MV-4-11 (cell line): ENCODE results near the gene ACY1.

Source experiments
- DNase-seq: peaks from one replicate; lab custom pipeline; 2025; lab: John Stamatoyannopoulos, UW

ACY1 gene

GRCh38 chr3:51982838-51983577 lies at the start of gene ACY1:
Gene ACY1, plus strand, starts transcription at chr3:51983535. Its CDS starts 530 bp downstream, at chr3:51984065.
- DNase-seq: peak; percentile 82

DNA sequence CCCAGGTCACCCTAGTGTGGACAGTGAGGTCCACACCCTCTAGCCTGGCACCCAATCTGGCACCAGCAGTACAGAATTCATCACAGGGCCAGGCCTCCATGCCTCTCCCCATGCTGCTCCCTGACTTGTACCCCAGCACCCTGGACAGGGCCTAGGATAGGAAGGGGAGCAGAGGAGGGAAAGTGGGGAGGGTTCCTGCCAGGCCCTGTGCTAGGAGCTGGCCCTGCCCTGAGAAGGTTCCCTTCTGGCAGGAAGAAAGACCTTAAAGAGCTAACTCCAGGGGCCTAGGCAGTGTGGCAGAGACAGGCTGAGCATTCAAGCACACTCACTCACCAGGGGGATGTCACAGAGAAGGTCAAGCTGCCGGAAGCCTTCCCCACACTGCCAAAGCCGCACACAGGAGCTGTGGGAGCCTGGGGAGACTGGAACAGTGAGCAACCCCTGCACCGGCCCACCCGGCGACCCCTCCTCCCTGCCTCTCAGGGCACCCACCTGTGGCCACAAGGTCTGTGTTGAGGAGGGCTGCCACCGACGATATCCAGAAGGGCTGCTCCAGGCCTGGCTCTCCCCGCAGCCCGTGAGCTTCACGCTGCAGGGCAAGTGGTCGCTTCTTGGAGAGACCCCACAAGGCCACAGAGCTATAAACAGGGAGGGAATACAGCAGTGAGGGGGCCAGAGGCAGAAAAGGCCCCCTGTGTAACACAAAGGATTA lies 49.0 kb upstream of the ACY1 start:
- DNase-seq: no peak

DNA sequence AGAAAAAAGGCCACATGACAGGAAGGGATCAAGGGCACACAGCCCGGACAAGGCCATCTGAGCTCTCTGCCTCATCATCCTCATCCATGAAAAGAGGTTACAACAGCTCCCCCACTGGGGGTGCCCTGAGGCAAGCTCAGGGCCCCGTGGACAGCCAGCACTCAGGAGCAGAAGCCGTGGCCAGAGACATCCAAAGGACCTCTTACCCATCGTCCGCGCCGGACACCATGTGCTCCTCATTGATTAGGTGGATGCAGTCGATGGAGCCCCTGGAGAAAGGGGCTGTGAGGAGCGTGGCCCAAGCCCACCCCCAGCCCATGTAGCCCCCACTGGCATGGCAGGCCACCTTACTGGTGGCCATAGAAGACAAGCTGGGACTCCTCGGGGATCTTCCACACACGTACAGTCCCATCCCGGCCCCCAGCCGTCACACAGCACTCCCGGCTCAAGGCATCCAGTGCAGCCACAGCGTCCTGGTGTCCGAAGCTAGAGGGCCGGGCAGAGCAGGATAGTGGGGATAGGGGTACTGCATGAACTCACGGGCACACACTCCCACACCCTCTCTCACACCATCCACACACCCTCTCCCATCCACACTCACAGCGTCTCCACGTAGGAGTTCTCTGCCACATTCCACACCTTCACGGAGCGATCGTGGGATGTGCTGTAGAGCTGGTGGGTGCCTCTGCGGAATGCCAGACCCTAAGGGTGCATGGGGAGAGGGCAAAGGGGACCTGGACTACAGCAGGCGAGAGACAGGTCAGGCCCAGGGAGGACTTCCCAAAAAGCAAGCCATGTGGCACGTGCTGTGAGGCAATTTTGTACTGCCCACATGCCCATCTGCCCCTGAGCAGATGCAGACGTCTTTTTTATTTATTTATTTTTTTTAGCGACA lies 48.1 kb upstream of the ACY1 start:
- DNase-seq: no peak

DNA sequence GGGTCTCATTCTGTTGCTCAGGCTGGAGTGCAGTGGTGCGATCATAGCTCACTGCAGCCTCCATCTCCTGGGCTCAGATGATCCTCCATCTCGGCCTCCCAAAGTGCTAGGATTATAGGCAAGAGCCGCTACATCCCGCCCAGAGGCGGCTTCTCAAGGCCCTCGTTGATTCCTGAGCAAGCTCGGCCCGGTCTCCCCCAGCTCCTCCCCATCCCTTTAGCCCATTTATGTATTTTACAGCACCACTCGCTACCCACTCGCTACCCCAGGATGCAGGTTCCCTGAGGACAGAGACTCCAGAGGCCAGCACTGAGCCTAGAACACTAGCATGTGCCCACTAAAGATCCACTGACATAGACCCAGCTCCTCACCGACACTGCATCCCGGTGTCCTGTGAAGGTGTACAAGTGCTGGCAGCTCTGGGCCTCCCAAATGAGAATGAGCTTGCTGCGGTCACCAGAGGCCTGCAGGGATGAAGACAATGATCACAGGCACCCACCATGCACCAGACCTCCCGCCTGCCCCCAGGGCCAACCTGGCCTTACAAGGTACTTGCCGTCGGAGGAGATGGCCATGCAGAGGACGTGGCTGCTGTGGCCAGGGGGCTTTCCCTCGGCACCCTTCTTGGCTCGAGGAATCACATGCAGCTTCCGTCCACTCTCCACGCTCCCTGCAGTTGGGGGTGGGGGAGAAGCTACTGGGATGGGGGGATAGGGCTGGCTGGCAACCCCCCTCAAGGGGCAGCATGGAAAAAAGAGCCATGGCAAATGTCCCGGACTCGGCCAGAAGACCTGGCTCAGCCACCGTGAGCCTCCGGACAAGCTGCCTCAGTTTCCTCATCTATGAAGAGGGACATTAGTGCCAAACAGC lies 47.2 kb upstream of the ACY1 start:
- no peak for DNase-seq

- no peak for DNase-seq
These were observed 46.3 kb upstream of the ACY1 start for GRCh38 chr3:51937014-51937413.

GRCh38 chr3:51937611-51938450 lies 45.5 kb upstream of the ACY1 start:
- no peak for DNase-seq

DNA sequence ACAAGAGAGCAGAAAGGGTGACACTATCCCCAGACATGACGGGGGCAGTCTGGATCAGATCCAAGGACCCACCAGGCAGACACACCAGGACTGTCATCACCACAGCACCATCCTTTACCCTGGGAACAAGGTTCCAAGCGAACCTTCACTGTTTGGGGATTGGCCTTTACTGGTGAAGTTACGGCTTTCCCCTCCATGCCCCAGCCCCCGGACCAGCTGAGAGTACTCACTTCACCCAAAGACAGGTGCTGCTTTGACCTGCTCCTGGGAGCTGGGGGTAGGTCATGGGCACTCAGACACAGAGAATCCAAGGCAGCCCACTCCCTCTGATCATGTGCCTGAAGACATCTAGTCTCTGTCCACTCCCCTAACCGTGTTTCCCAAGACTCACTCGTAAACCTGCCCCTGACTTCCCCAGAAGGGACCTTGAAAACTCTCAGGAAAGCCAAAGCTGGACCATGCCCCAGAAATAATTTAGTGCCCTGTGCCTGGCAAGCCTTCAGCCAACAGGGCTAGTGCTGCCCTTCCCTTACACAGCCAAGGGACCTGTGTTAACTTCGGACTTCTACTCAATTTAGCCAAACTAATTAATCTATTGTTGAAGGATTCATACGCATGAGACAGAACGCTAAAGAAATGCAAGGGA lies 44.4 kb upstream of the ACY1 start:
- no peak for DNase-seq

DNA sequence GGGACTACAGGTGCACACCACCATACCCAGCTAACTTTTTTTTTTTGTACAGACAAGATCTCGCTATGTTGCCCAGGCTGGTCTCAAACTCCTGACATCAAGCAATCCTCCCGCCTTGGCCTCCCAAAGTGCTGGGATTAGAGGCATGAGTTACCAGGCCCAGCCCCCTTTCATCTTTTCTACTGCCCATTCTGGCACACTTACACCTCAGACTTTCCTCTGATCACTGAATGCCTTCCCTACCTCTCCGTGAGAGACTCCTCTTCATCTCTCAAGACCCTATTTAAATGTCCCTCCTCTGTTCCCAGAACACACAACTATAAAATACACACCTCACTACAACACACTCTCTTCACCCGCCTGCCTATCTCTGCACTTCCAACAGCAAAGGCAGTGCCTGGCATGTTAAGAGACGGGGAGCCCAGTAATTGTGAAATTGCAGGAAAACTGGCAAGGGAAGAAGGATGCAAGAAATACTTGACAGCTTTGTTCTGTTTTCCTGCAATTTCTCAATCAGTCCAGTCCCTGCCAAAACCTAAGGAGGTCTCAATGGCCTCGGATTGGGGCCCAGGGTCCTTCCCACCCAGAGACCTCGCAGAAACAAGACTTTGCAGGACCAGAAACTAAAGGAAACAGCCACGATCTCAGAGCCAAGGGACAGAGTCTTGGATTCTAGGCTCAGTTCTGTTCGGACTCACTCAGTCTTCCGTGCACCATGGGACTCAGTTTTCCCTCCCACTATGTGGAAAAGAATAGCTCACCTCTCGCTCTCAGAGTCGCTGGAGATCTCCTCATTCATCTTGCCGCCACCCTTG lies 42.5 kb upstream of the ACY1 start:
- no peak for DNase-seq

- no peak for DNase-seq
These were observed 41.9 kb upstream of the ACY1 start for GRCh38 chr3:51941463-51941797.

DNA sequence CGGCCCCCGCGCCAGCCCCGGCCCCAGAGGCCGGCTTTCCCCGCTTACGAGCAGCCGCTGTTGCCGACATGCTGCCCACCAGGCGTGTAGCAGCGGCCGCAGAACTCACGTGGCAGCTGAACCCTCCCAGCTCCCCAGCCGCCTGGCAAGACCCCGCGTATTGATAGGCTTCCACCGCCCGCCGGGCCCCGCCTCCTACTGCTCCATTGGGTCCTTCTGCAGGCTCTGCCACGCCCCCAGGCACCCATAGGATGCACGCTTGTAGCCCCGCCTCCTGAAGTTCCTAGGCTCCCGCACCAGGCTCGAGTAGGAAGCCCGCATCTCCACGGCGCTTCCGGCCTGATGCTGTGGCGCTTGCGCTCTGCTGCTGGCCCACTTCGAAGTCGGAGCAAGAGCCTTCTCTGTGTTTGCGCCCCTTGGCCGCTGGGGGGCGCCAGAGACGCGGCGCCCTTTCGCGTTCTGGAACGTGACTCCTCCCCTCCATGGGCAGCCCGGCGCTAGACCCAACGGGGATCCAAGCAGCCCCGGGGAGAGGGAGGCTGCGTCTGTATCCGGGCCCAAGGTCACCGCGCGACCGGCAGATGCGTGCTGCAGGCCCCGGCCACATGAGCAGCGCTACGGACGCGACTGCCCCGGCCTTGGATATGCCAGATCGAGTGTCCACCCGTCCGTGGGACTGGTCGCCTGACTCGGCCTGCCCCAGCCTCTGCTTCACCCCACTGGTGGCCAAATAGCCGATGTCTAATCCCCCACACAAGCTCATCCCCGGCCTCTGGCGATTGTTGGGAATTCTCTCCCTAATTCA lies 41.3 kb upstream of the ACY1 start, which contains the start of the genes PARP3 and RRP9:
TSS of gene PARP3 (plus strand) at position 566 of the 805 bp plus-strand sequence. CDS start 993 bp downstream, outside the sequence.
TSS of gene RRP9 (minus strand) at position 107 of the 805 bp plus-strand sequence. CDS start at position 70, 37 bp downstream.
- DNase-seq: peak; percentile 100

- no peak for DNase-seq
These were observed 40.5 kb upstream of the ACY1 start for GRCh38 chr3:51942603-51943450.

DNA sequence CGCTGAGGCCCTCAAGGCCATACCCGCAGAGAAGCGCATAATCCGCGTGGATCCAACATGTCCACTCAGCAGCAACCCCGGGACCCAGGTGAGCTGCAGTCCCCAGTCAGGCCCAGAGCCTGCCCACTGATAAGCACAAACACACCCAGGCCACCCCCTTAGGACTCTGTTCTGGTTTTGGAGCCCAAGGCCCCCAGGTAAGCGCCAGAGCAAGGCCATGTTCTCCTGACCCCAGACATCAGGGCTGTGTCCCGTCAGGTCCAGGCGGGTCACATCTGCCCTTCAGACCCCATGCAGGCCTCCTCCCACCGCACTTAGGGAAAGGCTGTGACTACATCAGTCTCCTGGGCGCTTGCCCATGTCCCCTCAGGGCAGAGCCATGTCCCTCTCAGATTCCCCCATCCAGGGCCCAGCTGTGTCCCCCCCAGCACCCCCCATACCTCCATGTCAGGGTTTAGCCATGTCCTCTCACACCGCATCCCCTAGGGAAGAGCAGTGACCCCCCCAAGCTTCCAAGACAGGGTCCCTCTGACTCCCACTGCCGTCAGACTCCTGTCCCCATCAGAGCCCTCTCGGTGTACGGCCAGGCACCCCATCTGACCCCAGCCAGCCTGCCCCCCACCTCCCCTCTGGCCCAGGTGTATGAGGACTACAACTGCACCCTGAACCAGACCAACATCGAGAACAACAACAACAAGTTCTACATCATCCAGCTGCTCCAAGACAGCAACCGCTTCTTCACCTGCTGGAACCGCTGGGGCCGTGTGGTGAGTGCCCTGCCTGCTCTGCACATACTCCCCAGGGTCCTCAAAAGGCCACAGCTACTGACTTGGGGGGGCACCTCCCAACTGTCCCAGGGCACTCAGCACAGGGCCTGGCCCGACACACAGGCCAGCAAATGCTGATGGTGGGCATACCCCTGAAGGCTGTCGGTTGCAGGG lies 39.6 kb upstream of the ACY1 start:
- no peak for DNase-seq

GRCh38 chr3:51944451-51945021 lies 38.8 kb upstream of the ACY1 start:
- no peak for DNase-seq

GRCh38 chr3:51945031-51945840 lies 38.1 kb upstream of the ACY1 start:
- no peak for DNase-seq
